ENCODE results near the gene TNS3. TPM values are rescaled to one million over a fixed set of nuclear protein-coding genes. Genes with fewer than 3 reads are reported as not detected.

TNS3 gene
- total RNA-seq, 1 donor from 2014 or later, result 452 TPM

DNA sequence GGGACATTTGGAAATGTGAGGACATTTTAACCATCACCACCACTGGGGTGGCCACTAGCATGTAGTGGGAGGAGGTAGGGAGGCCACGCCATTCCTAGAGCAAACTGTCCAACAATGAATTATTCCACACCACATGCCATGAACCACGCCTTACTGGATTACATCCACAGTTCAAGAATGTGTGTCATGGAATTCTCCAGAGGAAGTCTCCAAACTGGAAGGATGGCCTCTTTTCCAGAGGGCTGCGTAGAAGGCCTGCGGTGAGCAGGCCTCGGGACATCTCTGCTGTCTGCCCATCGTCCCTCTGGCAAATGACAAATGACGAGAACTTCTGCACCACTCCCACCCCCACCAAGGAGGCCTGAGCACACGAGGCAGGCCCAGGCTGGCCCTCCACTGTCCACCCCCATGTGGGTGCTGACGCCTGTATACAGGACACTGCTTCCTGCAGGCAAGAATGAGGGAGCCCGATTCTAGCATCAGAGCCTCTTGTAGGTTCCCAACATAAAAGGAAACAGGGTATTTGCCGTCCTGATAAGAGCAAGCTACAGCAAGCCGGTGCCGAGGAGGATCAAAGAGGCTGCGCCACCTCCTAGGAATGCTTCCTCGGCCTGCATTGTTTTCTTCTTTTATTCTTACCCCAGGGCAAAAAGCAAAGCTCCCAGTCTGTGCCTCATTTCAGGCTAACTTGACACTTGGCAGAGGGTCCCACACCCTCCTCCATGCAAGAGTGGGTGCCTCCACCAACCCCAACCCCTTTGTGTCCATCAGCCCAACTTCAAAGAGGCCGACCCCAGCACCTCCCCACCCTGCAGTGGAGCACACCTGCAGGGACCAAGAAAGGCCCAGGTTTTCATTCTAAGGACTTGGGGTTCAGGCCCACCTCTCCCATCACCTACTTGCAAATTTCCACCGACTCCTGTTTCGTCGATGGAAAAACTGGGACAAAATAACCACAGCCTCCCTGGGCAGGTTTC, 23.9 kb downstream of the TNS3 start:
- DNase-seq (ENCODE audit: low spot score in 2 of 2, unreplicated experiment in 2 of 2), result no peak
- Mint-ChIP-seq H3K36me3 (peaks cover 39% of the 10 kb centered on the region), H3K9me3 (peaks cover 3% of the 10 kb centered on the region), H3K27me3 (ENCODE audit: low read depth) (no peaks in the 10 kb centered on the region), H3K4me1 (peaks cover 62% of the 10 kb centered on the region), H3K4me3 (peak overlapping the region; percentile 37), H3K27ac (peak overlapping the region; percentile 96)
- TF ChIP-seq, protein P1, sequence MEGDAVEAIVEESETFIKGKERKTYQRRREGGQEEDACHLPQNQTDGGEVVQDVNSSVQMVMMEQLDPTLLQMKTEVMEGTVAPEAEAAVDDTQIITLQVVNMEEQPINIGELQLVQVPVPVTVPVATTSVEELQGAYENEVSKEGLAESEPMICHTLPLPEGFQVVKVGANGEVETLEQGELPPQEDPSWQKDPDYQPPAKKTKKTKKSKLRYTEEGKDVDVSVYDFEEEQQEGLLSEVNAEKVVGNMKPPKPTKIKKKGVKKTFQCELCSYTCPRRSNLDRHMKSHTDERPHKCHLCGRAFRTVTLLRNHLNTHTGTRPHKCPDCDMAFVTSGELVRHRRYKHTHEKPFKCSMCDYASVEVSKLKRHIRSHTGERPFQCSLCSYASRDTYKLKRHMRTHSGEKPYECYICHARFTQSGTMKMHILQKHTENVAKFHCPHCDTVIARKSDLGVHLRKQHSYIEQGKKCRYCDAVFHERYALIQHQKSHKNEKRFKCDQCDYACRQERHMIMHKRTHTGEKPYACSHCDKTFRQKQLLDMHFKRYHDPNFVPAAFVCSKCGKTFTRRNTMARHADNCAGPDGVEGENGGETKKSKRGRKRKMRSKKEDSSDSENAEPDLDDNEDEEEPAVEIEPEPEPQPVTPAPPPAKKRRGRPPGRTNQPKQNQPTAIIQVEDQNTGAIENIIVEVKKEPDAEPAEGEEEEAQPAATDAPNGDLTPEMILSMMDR (IDR thresholded peaks at IDR 0.05; ENCODE audit: unreplicated experiment), result no peak

DNA sequence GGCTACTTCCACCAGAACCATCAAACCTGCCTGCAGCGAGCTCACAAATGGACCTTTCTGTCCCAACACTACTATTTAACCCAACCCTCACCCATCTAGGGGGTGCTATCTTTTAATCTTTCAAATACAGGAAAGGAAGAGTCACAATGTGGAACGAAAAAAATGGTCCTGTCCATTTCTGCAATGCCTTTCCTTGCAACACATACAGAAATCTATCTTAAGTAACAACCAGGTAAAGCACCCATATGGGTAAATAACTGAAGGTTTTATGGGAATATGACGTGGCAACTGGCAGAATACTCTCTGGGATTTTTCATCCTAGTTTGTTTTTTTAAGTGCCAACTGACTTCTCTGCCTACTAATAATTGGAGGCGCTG, 24.6 kb downstream of the TNS3 start:
- Mint-ChIP-seq H3K4me1 (peaks cover 67% of the 10 kb centered on the region), H3K4me3 (no peak overlapping the region), H3K27me3 (ENCODE audit: low read depth) (no peaks in the 10 kb centered on the region), H3K36me3 (peaks cover 36% of the 10 kb centered on the region), H3K9me3 (peaks cover 3% of the 10 kb centered on the region), H3K27ac (peak overlapping the region; percentile 96)
- no peak for DNase-seq (ENCODE audit: low spot score in 2 of 2, unreplicated experiment in 2 of 2)
- TF ChIP-seq, protein P1 (IDR thresholded peaks at IDR 0.05; ENCODE audit: unreplicated experiment), result no peak

DNA sequence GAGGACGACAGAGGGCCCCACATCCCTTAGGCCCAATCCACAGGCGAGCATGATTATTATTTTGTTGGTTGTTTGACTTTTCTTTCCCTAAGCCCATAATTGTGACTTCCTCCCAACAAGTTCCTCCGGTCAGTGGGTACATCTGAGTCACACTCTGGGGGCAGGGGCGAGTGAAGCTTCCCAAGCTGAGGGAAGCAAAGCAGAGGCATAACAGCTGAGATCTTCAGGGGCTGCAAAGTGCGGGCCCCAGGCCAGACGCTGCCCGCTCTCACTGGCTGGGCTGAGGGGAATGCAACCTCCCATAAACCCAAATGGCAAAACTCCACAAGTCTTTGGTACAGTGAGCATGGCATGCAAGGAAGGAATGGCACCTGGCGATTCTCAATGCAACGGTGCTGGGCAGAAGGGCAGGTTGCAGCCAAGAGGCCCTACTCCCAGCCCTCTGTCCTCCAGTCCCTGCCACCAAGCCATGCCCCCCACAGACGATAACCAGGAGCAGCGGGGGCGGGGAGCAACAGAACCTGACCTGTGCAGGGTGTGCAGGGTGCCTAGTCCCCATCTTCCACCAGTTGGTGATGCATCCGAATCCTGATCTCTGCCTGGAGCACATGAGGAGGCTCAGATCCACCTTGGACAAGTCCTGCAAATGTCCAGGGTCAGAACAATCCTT, 25.3 kb downstream of the TNS3 start:
- Mint-ChIP-seq H3K36me3 (peaks cover 31% of the 10 kb centered on the region), H3K27me3 (ENCODE audit: low read depth) (no peaks in the 10 kb centered on the region), H3K4me1 (peaks cover 70% of the 10 kb centered on the region), H3K9me3 (peaks cover 3% of the 10 kb centered on the region), H3K4me3 (no peak overlapping the region), H3K27ac (peak overlapping the region; percentile 96)
- TF ChIP-seq, protein P1 (IDR thresholded peaks at IDR 0.05; ENCODE audit: unreplicated experiment), result no peak
- DNase-seq (ENCODE audit: low spot score in 2 of 2, unreplicated experiment in 2 of 2), result no peak

DNA sequence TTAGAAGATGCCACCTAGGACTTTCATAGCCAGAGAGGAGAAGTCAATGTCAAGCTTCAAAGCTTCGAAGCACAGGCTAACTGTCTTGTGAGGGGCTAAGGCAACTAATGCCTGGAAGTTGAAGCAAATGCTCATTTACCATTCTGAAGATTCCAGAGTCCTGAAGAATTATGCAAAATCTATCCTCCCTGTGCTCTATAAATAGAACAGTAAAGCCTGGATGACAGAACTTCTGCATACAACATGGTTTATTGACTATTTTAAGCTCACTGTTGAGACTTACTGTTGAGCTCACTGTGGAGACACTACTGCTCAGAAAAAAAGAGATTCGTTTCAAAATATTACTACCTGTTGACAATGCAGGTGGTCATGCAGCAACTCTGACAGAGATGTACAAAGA, 28.6 kb downstream of the TNS3 start:
- no peaks in the 10 kb centered on the region for H3K27me3 Mint-ChIP-seq (ENCODE audit: low read depth)
- H3K9me3 Mint-ChIP-seq, result peaks cover 3% of the 10 kb centered on the region
- H3K4me1 Mint-ChIP-seq, result peaks cover 70% of the 10 kb centered on the region
- no peak overlapping the region for H3K4me3 Mint-ChIP-seq
- TF ChIP-seq, protein P1 (IDR thresholded peaks at IDR 0.05; ENCODE audit: unreplicated experiment), result no peak
- peaks cover 32% of the 10 kb centered on the region for H3K36me3 Mint-ChIP-seq
- DNase-seq (ENCODE audit: low spot score in 2 of 2, unreplicated experiment in 2 of 2), result no peak
- peak overlapping the region; percentile 78 for H3K27ac Mint-ChIP-seq

DNA sequence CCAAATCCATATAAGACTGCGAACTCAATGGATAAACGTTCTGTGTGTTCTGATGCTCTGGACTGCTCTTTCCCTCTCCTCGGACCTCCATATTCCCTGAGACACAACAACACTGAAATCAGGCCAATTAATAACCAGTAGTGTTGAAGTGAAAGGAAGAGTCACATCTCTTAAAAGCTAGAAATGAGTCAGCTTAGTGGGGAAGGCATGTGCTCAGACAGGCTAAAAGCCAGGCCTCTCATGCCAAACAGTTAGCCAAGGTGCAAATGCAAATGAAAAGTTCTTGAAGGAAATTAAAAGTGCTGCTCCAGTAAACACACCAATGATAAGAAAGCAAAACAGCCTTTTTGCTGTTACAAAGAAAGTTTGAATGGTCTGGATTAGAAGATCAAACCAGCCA, 29.3 kb downstream of the TNS3 start:
- TF ChIP-seq, protein P1 (IDR thresholded peaks at IDR 0.05; ENCODE audit: unreplicated experiment), result no peak
- Mint-ChIP-seq H3K27me3 (ENCODE audit: low read depth) (no peaks in the 10 kb centered on the region), H3K4me3 (no peak overlapping the region), H3K27ac (peak overlapping the region; percentile 78), H3K36me3 (peaks cover 32% of the 10 kb centered on the region), H3K9me3 (peaks cover 3% of the 10 kb centered on the region), H3K4me1 (peaks cover 69% of the 10 kb centered on the region)
- DNase-seq (ENCODE audit: low spot score in 2 of 2, unreplicated experiment in 2 of 2), result no peak

All from mesothelial cell of epicardium (in vitro differentiated cells).